GM21619 (cell line): Measurements from ENCODE around the gene TMBIM4.

Experiments
- ATAC-seq: cut with Tn5 transposase; IDR thresholded peaks from one replicate; pipeline ENCODE4 v1.9.1; 2021; ENCODE audit not compliant: unreplicated experiment

TMBIM4 gene

GRCh38 chr12:66103016-66103913 is 66.5 kb downstream of the TMBIM4 start:
- no peak for ATAC-seq

GRCh38 chr12:66092559-66093269 is 77.1 kb downstream of the TMBIM4 start:
- no peak for ATAC-seq

- no peak for ATAC-seq
Measured at GRCh38 chr12:66090157-66090556, 79.6 kb downstream of the TMBIM4 start.

GRCh38 chr12:66087365-66087943 is 82.3 kb downstream of the TMBIM4 start:
- peak; percentile 80 for ATAC-seq

- no peak for ATAC-seq
Measured at GRCh38 chr12:66085998-66086397, 83.8 kb downstream of the TMBIM4 start.
